Bronchial epithelial cell (primary cell): Measurements from ENCODE around the gene TYW1B. TPM values are rescaled to one million over a fixed set of nuclear protein-coding genes. Genes with fewer than 3 reads are reported as not detected.
"Not testable (repeated sequence)": the region's sequence is repeated elsewhere in the genome, so short reads cannot be mapped to it uniquely, and the experiment has no call there.

Experiments used
- DNase-seq: peaks from one replicate; pipeline ENCODE4 v3.0.0-alpha.2; 2010; ENCODE audit warnings: low read depth
- FAIRE-seq: peaks from 2 replicates; lab custom pipeline; 2011; peaks lifted over from hg19 to GRCh38; lab: Jason Lieb, UNC
- H3K27me3 ChIP-seq: 2 replicates; pipeline ENCODE4 v1.5.1; 2011; ENCODE audit warnings: low read length; ENCODE audit not compliant: control insufficient read depth, insufficient read depth
- H3K36me3 ChIP-seq: 2 replicates; pipeline ENCODE4 v1.5.1; 2011; ENCODE audit warnings: low read length; ENCODE audit not compliant: control insufficient read depth, insufficient read depth
- H3K4me3 ChIP-seq: 2 replicates; pipeline ENCODE4 v1.5.1; 2011; ENCODE audit warnings: mild to moderate bottlenecking, low read depth, low read length, control low read depth
- CTCF ChIP-seq: IDR thresholded peaks from 2 replicates; pipeline ENCODE4 v1.5.1; 2011; ENCODE audit warnings: mild to moderate bottlenecking, moderate library complexity, low read length, control low read depth, inconsistent platforms; ENCODE audit not compliant: insufficient read depth, severe bottlenecking
- total RNA-seq: library from RNA; depleted of rRNA; stranded (reverse); fragments of >200 nt; gene quantifications from 2 replicates; pipeline ENCODE4 v1.2.1, GENCODE V29; 2014

The TYW1B gene
- total RNA-seq, 1 donor from 2014 or later = 2.6 TPM

GRCh38 chr7:72538147-72538546 is 289.9 kb downstream of the TYW1B start:
- TF ChIP-seq CTCF = no peak
- H3K36me3 ChIP-seq = no peaks in the 10 kb centered on the region
- FAIRE-seq (no peak), DNase-seq (no peak)
- H3K27me3 ChIP-seq = no peaks in the 10 kb centered on the region
- H3K4me3 ChIP-seq = no peak overlapping the region

- FAIRE-seq, H3K4me3 ChIP-seq, H3K27me3 ChIP-seq, DNase-seq, H3K36me3 ChIP-seq: not testable (repeated sequence)
Observed at GRCh38 chr7:72536038-72536437, 292.0 kb downstream of the TYW1B start.

GRCh38 chr7:72531048-72531447 is 297.0 kb downstream of the TYW1B start:
- H3K4me3 ChIP-seq, FAIRE-seq: not testable (repeated sequence)

More at GRCh38 chr7:72531048-72531447, 297.0 kb downstream of the TYW1B start:
- not testable (repeated sequence) for H3K36me3 ChIP-seq, DNase-seq, H3K27me3 ChIP-seq

Other genes with a start within 250 kb of the TYW1B start
- gene POM121, start 96.9 kb upstream of the TYW1B start, total RNA-seq = 4.5 and 4.7 TPM in 2 replicates
- gene TRIM74, start 141.3 kb upstream of the TYW1B start, total RNA-seq = 0.13 and 0.26 TPM in 2 replicates
- gene SPDYE8, start 201.6 kb upstream of the TYW1B start, total RNA-seq = not detected in 2 replicates
- not detected in 2 replicates for gene SPDYE11, start 229.7 kb upstream of the TYW1B start, total RNA-seq